Upper lobe of left lung (tissue), 4 donors: ENCODE measurements around the gene MAMLD1.

Experiments
- EP300 ChIP-seq, 4 donors: sonication (generic); formaldehyde crosslinking; IDR thresholded peaks; one replicate each; pipeline ENCODE4 v1.5.1; 2017; ENCODE audit warnings: antibody characterized with exemption in 4 of 4, control low read depth in 2 of 4
- POLR2A ChIP-seq, 4 donors: fragments of 450-650 bp; IDR thresholded peaks; one replicate each; pipeline ENCODE4 v1.5.1; 2016 to 2017; ENCODE audit warnings: antibody characterized with exemption in 4 of 4, mild to moderate bottlenecking in 2 of 4
- POLR2AphosphoS5 ChIP-seq, 2 donors: sonication (generic); formaldehyde crosslinking; IDR thresholded peaks; one replicate each; pipeline ENCODE4 v1.5.1; 2017; ENCODE audit warnings: antibody characterized with exemption in 2 of 2
- TF ChIP-seq, protein P1 (sequence below), 6 experiments: fragments of 450-650 bp in 4 of 6; fragments of 200-600 bp in 2 of 6; sonication (generic) in 2 of 6; IDR thresholded peaks; one replicate each; pipeline ENCODE4 v1.5.1; 2016 to 2019; ENCODE audit warnings: antibody characterized with exemption in 6 of 6

DNA sequence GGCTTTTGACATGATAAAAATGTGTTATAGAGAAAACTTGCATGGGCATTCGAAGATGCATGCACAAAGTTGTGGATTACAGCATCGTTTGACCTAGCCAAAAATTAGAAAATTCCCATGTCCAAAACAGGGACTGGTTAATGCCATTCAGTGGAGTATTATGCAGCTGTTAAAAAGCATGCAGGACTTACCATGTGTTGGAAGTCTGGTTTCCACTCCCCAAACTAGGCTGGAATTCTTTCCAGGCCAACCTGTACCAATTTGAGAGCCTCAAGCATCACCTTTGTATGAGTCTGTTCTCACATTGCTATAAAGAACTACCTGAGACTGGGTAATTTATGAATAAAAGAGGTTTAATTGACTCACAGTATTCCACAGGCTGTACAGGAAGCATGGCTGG is 159.4 kb downstream of the MAMLD1 start:
- no peak for TF ChIP-seq EP300 (IDR thresholded peaks at IDR 0.05)
- no peak for TF ChIP-seq POLR2A (IDR thresholded peaks at IDR 0.05)
- TF ChIP-seq, protein P1, sequence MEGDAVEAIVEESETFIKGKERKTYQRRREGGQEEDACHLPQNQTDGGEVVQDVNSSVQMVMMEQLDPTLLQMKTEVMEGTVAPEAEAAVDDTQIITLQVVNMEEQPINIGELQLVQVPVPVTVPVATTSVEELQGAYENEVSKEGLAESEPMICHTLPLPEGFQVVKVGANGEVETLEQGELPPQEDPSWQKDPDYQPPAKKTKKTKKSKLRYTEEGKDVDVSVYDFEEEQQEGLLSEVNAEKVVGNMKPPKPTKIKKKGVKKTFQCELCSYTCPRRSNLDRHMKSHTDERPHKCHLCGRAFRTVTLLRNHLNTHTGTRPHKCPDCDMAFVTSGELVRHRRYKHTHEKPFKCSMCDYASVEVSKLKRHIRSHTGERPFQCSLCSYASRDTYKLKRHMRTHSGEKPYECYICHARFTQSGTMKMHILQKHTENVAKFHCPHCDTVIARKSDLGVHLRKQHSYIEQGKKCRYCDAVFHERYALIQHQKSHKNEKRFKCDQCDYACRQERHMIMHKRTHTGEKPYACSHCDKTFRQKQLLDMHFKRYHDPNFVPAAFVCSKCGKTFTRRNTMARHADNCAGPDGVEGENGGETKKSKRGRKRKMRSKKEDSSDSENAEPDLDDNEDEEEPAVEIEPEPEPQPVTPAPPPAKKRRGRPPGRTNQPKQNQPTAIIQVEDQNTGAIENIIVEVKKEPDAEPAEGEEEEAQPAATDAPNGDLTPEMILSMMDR (IDR thresholded peaks at IDR 0.05) = no peak
- TF ChIP-seq POLR2AphosphoS5 (IDR thresholded peaks at IDR 0.05) = no peak
